GM12873 (cell line): ENCODE data around the gene ISL2.

Experiments
- CTCF ChIP-seq: IDR thresholded peaks from 2 replicates; pipeline ENCODE4 v1.5.1; 2012; ENCODE audit warnings: low read depth, mild to moderate bottlenecking, moderate library complexity, low read length, control low read depth; ENCODE audit not compliant: insufficient read depth; ENCODE audit errors: missing control alignments

Gene ISL2

GRCh38 chr15:76321171-76321570 lies 15.4 kb upstream of the ISL2 start:
- no peak for TF ChIP-seq CTCF

GRCh38 chr15:76321602-76322001 lies 15.0 kb upstream of the ISL2 start:
- no peak for TF ChIP-seq CTCF

- TF ChIP-seq CTCF: no peak
Observed at GRCh38 chr15:76324066-76324465, 12.5 kb upstream of the ISL2 start.

GRCh38 chr15:76325704-76326103 lies 10.9 kb upstream of the ISL2 start:
- no peak for TF ChIP-seq CTCF

GRCh38 chr15:76327191-76328105 lies 9.1 kb upstream of the ISL2 start:
- TF ChIP-seq CTCF: no peak

GRCh38 chr15:76328106-76328696 lies 8.4 kb upstream of the ISL2 start:
- no peak for TF ChIP-seq CTCF

- no peak for TF ChIP-seq CTCF
Observed at GRCh38 chr15:76328958-76329357, 7.6 kb upstream of the ISL2 start.
